Kidney (tissue), 14 donors: ENCODE measurements around the gene WDR62. TPM values are rescaled to one million over a fixed set of nuclear protein-coding genes. Genes with fewer than 3 reads are reported as not detected.
"Not testable (repeated sequence)": the region's sequence is repeated elsewhere in the genome, so short reads cannot be mapped to it uniquely, and the experiment has no call there.

ENCODE experiments used
- DNase-seq, 5 donors: peaks; one replicate each; pipeline ENCODE4 v3.0.0-alpha.2; 2013 to 2020
- FAIRE-seq: peaks from 2 replicates; lab custom pipeline; 2012; peaks lifted over from hg19 to GRCh38; lab: Jason Lieb, UNC
- H3K27ac ChIP-seq, 2 donors: one replicate each; pipeline ENCODE4 v1.7.0; 2013; ENCODE audit warnings: low read depth in 2 of 2, low read length in 2 of 2, inconsistent platforms in 1 of 2
- H3K27me3 ChIP-seq: one replicate; pipeline ENCODE4 v1.7.1; 2013; ENCODE audit warnings: low read length, inconsistent platforms; ENCODE audit not compliant: control insufficient read depth, insufficient read depth
- H3K36me3 ChIP-seq, 3 donors: one replicate each; pipeline versions ENCODE4 v1.7.0 to v1.7.1; 2013; ENCODE audit warnings: low read length in 3 of 3, control low read depth in 1 of 3, inconsistent platforms in 1 of 3; ENCODE audit not compliant: insufficient read depth in 3 of 3, control insufficient read depth in 2 of 3
- H3K4me1 ChIP-seq, 3 donors: one replicate each; pipeline versions ENCODE4 v1.7.0 to v1.7.1; 2013; ENCODE audit warnings: low read length in 3 of 3, inconsistent platforms in 1 of 3, low read depth in 1 of 3; ENCODE audit not compliant: control insufficient read depth in 2 of 3, insufficient read depth in 2 of 3
- H3K4me3 ChIP-seq, 3 donors: one replicate each; pipeline versions ENCODE4 v1.7.0 to v1.8.1; 2013; ENCODE audit warnings: low read length in 3 of 3, control low read depth in 1 of 3, inconsistent platforms in 1 of 3
- H3K9ac ChIP-seq, 3 donors: one replicate each; pipeline versions ENCODE4 v1.7.0 to v1.7.1; 2013; ENCODE audit warnings: low read length in 3 of 3, control low read depth in 1 of 3, inconsistent platforms in 1 of 3
- H3K9me3 ChIP-seq, 3 donors: one replicate each; pipeline versions ENCODE4 v1.7.0 to v1.7.1; 2013; ENCODE audit warnings: low read length in 3 of 3, control low read depth in 1 of 3, inconsistent platforms in 1 of 3; ENCODE audit not compliant: control insufficient read depth in 2 of 3, insufficient read depth in 1 of 3
- intact Hi-C: fragments of 100-400 bp; cut with DNase I; formaldehyde crosslinking; loops from one replicate; pipeline ENCODE4 v1.11.1; 2022
- polyA plus RNA-seq: library from polyadenylated mRNA; stranded (reverse); fragments of 350-450 nt; fragmentation: Illumina TruSeq; extraction: RNeasy Lipid Tissue Mini Kit (QIAGEN cat#74804); gene quantifications from one replicate; pipeline ENCODE4 v1.2.3, GENCODE V29; 2014; ENCODE audit warnings: low read depth, low replicate concordance; ENCODE audit not compliant: insufficient read depth
- total RNA-seq: library from RNA; stranded (reverse); fragmentation: NEBNext Ultra II Directional; extraction: Animal tissue kit (Norgen Biotek cat#: 25700); gene quantifications from one replicate; pipeline ENCODE4 v1.2.1, GENCODE V29; 2021
- TF ChIP-seq, protein P1 (sequence below): IDR thresholded peaks from 3 replicates; pipeline ENCODE4 v1.5.1; 2012; ENCODE audit warnings: mild to moderate bottlenecking, moderate library complexity, borderline replicate concordance; ENCODE audit not compliant: insufficient read depth; ENCODE audit errors: extremely low read depth
- donor health status: control.
- donor health status: control.
- donor health status: control.
- donor health status: control.
- donor health status: control.
- donor health status: DM: yes; HTN: yes; CAD: no.
- donor health status: Normal renal cell carcinoma (clear cell type).

WDR62 gene
- total and polyA plus RNA-seq, 2 donors from 2014 or later: 0.58 to 0.69 TPM

GRCh38 chr19:36067681-36068080 lies 13.0 kb downstream of the WDR62 start:
- H3K9me3 ChIP-seq: no peaks in the 10 kb centered on the region
- TF ChIP-seq, protein P1, sequence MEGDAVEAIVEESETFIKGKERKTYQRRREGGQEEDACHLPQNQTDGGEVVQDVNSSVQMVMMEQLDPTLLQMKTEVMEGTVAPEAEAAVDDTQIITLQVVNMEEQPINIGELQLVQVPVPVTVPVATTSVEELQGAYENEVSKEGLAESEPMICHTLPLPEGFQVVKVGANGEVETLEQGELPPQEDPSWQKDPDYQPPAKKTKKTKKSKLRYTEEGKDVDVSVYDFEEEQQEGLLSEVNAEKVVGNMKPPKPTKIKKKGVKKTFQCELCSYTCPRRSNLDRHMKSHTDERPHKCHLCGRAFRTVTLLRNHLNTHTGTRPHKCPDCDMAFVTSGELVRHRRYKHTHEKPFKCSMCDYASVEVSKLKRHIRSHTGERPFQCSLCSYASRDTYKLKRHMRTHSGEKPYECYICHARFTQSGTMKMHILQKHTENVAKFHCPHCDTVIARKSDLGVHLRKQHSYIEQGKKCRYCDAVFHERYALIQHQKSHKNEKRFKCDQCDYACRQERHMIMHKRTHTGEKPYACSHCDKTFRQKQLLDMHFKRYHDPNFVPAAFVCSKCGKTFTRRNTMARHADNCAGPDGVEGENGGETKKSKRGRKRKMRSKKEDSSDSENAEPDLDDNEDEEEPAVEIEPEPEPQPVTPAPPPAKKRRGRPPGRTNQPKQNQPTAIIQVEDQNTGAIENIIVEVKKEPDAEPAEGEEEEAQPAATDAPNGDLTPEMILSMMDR: no peak
- H3K36me3 ChIP-seq: no peaks in the 10 kb centered on the region
- H3K27me3 ChIP-seq: no peaks in the 10 kb centered on the region
- H3K4me1 ChIP-seq: no peaks in the 10 kb centered on the region
- intact Hi-C loops: no loop called here
- no peak overlapping the region for H3K4me3 ChIP-seq
- no peak overlapping the region for H3K27ac ChIP-seq
- FAIRE-seq (no peak), DNase-seq (no peak)
- no peak overlapping the region for H3K9ac ChIP-seq

- H3K4me1 ChIP-seq, intact Hi-C loops, H3K9ac ChIP-seq, H3K27ac ChIP-seq, FAIRE-seq, H3K9me3 ChIP-seq, H3K36me3 ChIP-seq, H3K4me3 ChIP-seq, H3K27me3 ChIP-seq: not testable (repeated sequence)
- peak in 1 of 5 donors; percentile 69 for DNase-seq
Observed at GRCh38 chr19:36068810-36069499, 14.3 kb downstream of the WDR62 start.

DNA sequence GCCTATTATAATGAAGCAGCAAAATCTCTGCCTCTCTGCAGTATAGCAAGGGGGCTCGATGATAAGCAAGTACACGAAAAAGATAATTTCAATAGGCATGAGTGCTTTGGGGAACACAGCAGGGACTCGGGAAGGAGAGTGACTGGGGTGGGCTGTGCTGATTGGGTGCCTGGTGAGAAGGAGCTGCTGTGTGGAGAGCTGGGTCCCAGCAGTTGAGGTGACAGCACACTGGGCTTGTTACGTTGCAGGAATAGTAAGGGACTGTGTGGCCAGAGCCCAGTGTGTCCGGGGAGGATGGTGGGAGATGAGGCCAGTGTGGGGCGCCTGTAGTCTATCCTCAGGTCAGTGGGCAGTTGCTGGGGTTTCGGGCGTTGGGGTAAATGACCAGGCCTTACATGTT lies 17.4 kb downstream of the WDR62 start:
- no peak overlapping the region for H3K27ac ChIP-seq
- no peak overlapping the region for H3K4me3 ChIP-seq
- TF ChIP-seq, protein P1: no peak
- FAIRE-seq (no peak), DNase-seq (peak in 1 of 5 donors; percentile 31)
- intact Hi-C loops: no loop called here
- H3K27me3 ChIP-seq: no peaks in the 10 kb centered on the region
- no peaks in the 10 kb centered on the region for H3K4me1 ChIP-seq
- H3K9me3 ChIP-seq: no peaks in the 10 kb centered on the region
- no peaks in the 10 kb centered on the region for H3K36me3 ChIP-seq
- no peak overlapping the region for H3K9ac ChIP-seq

- FAIRE-seq: no peak
- intact Hi-C loops: no loop called here
- TF ChIP-seq, protein P1: no peak
- no peak overlapping the region for H3K9ac ChIP-seq
- no peak overlapping the region for H3K27ac ChIP-seq
- no peak overlapping the region for H3K4me3 ChIP-seq
- H3K36me3 ChIP-seq: no peaks in the 10 kb centered on the region
- H3K9me3 ChIP-seq: no peaks in the 10 kb centered on the region
- H3K4me1 ChIP-seq: no peaks in the 10 kb centered on the region
- no peaks in the 10 kb centered on the region for H3K27me3 ChIP-seq
- DNase-seq: peak in 1 of 5 donors; percentile 2
Observed at GRCh38 chr19:36073121-36073876, 18.6 kb downstream of the WDR62 start.
